IPS-20b (cell line): Measurements from ENCODE around the gene TMPRSS13.
A peak's percentile ranks its signal among the peaks of the same experiment; 100 is the strongest.

Source experiments
- H3K27ac ChIP-seq: one replicate; pipeline ENCODE4 v1.5.1; 2013; ENCODE audit warnings: low read length
- H3K27me3 ChIP-seq: 2 replicates; pipeline ENCODE4 v1.6.1; 2013; ENCODE audit warnings: mild to moderate bottlenecking, low read length, inconsistent platforms; ENCODE audit not compliant: insufficient read depth
- H3K36me3 ChIP-seq: 2 replicates; pipeline ENCODE4 v1.6.1; 2013; ENCODE audit warnings: low read depth, mild to moderate bottlenecking, inconsistent platforms, low read length, moderate library complexity; ENCODE audit not compliant: insufficient read depth
- H3K4me1 ChIP-seq: 2 replicates; pipeline ENCODE4 v1.6.1; 2013; ENCODE audit warnings: mild to moderate bottlenecking, control low read depth, inconsistent platforms, low read length, moderate library complexity; ENCODE audit not compliant: insufficient read depth
- H3K4me3 ChIP-seq: 2 replicates; pipeline ENCODE4 v1.5.1; 2013; ENCODE audit warnings: mild to moderate bottlenecking, low read length, inconsistent platforms
- H3K9ac ChIP-seq: 2 replicates; pipeline ENCODE4 v1.6.1; 2013; ENCODE audit warnings: low read depth, mild to moderate bottlenecking, inconsistent platforms, low read length, moderate library complexity
- H3K9me3 ChIP-seq: 2 replicates; pipeline ENCODE4 v1.6.1; 2013; ENCODE audit warnings: mild to moderate bottlenecking, low read depth, low read length, inconsistent platforms; ENCODE audit not compliant: insufficient read depth

Gene TMPRSS13

GRCh38 chr11:117908109-117908895, 20.9 kb downstream of the TMPRSS13 start:
- Histone ChIP-seq H3K27me3 (no peaks in the 10 kb centered on the region), H3K9ac (no peak overlapping the region), H3K4me3 (0 out of 2 replicates have a peak overlapping the region, but pooled peaks have one; percentile 52)

GRCh38 chr11:117907276-117908108, 21.7 kb downstream of the TMPRSS13 start:
- Histone ChIP-seq H3K4me1 (peaks cover 5% of the 10 kb centered on the region; the same call in 1 of the 2 replicates), H3K4me3 (peak overlapping the region; percentile 52; the same call in 1 of the 2 replicates), H3K27me3 (no peaks in the 10 kb centered on the region), H3K27ac (no peak overlapping the region), H3K9ac (peak overlapping the region; percentile 58; the same call in 1 of the 2 replicates), H3K36me3 (no peaks in the 10 kb centered on the region), H3K9me3 (no peaks in the 10 kb centered on the region)

More at GRCh38 chr11:117908109-117908895, 20.9 kb downstream of the TMPRSS13 start:
- no peak overlapping the region for H3K27ac ChIP-seq
- H3K36me3 ChIP-seq = no peaks in the 10 kb centered on the region
- H3K4me1 ChIP-seq = peaks cover 5% of the 10 kb centered on the region; the same call in 1 of the 2 replicates
- H3K9me3 ChIP-seq = no peaks in the 10 kb centered on the region

GRCh38 chr11:117906710-117907109, 22.5 kb downstream of the TMPRSS13 start:
- no peaks in the 10 kb centered on the region for H3K36me3 ChIP-seq
- H3K4me3 ChIP-seq = no peak overlapping the region

GRCh38 chr11:117906126-117906525, 23.1 kb downstream of the TMPRSS13 start:
- Histone ChIP-seq H3K36me3 (no peaks in the 10 kb centered on the region), H3K4me3 (no peak overlapping the region), H3K9me3 (no peaks in the 10 kb centered on the region)

More at GRCh38 chr11:117906710-117907109, 22.5 kb downstream of the TMPRSS13 start:
- H3K9ac ChIP-seq = no peak overlapping the region
- H3K27me3 ChIP-seq = no peaks in the 10 kb centered on the region
- H3K4me1 ChIP-seq = peaks cover 5% of the 10 kb centered on the region; the same call in 1 of the 2 replicates
- no peaks in the 10 kb centered on the region for H3K9me3 ChIP-seq
- no peak overlapping the region for H3K27ac ChIP-seq

GRCh38 chr11:117905524-117905923, 23.7 kb downstream of the TMPRSS13 start:
- Histone ChIP-seq H3K4me1 (peaks cover 5% of the 10 kb centered on the region; the same call in 1 of the 2 replicates), H3K27ac (no peak overlapping the region), H3K9ac (no peak overlapping the region), H3K36me3 (no peaks in the 10 kb centered on the region), H3K4me3 (no peak overlapping the region), H3K27me3 (no peaks in the 10 kb centered on the region), H3K9me3 (no peaks in the 10 kb centered on the region)

More at GRCh38 chr11:117906126-117906525, 23.1 kb downstream of the TMPRSS13 start:
- Histone ChIP-seq H3K9ac (no peak overlapping the region), H3K4me1 (peaks cover 5% of the 10 kb centered on the region; the same call in 1 of the 2 replicates), H3K27me3 (no peaks in the 10 kb centered on the region), H3K27ac (no peak overlapping the region)

- no peaks in the 10 kb centered on the region for H3K9me3 ChIP-seq
- H3K4me1 ChIP-seq = peaks cover 5% of the 10 kb centered on the region; the same call in 1 of the 2 replicates
- H3K4me3 ChIP-seq = no peak overlapping the region
- H3K36me3 ChIP-seq = no peaks in the 10 kb centered on the region
- H3K9ac ChIP-seq = no peak overlapping the region
- no peaks in the 10 kb centered on the region for H3K27me3 ChIP-seq
- no peak overlapping the region for H3K27ac ChIP-seq
These were observed 25.5 kb downstream of the TMPRSS13 start for GRCh38 chr11:117903505-117904382.

- Histone ChIP-seq H3K27me3 (no peaks in the 10 kb centered on the region), H3K9ac (no peak overlapping the region), H3K4me1 (no peaks in the 10 kb centered on the region), H3K4me3 (no peak overlapping the region), H3K36me3 (no peaks in the 10 kb centered on the region), H3K9me3 (no peaks in the 10 kb centered on the region), H3K27ac (no peak overlapping the region)
These were observed 27.0 kb downstream of the TMPRSS13 start for GRCh38 chr11:117902001-117902845.

- no peak overlapping the region for H3K4me3 ChIP-seq
- no peak overlapping the region for H3K9ac ChIP-seq
- no peak overlapping the region for H3K27ac ChIP-seq
- H3K36me3 ChIP-seq = no peaks in the 10 kb centered on the region
- no peaks in the 10 kb centered on the region for H3K4me1 ChIP-seq
- H3K9me3 ChIP-seq = no peaks in the 10 kb centered on the region
- no peaks in the 10 kb centered on the region for H3K27me3 ChIP-seq
These were observed 27.6 kb downstream of the TMPRSS13 start for GRCh38 chr11:117901601-117902000.

- no peaks in the 10 kb centered on the region for H3K27me3 ChIP-seq
- H3K4me3 ChIP-seq = no peak overlapping the region
- H3K27ac ChIP-seq = no peak overlapping the region
- no peaks in the 10 kb centered on the region for H3K4me1 ChIP-seq
- no peak overlapping the region for H3K9ac ChIP-seq
- H3K36me3 ChIP-seq = no peaks in the 10 kb centered on the region
- H3K9me3 ChIP-seq = no peaks in the 10 kb centered on the region
These were observed 28.3 kb downstream of the TMPRSS13 start for GRCh38 chr11:117900720-117901440.

GRCh38 chr11:117900121-117900648, 29.0 kb downstream of the TMPRSS13 start:
- Histone ChIP-seq H3K4me3 (no peak overlapping the region), H3K27ac (no peak overlapping the region), H3K4me1 (no peaks in the 10 kb centered on the region), H3K9ac (no peak overlapping the region), H3K27me3 (no peaks in the 10 kb centered on the region), H3K36me3 (no peaks in the 10 kb centered on the region), H3K9me3 (no peaks in the 10 kb centered on the region)
